Thoracic aorta (tissue), 2 donors: Measurements from ENCODE around the gene UTP4. TPM values are rescaled to one million over a fixed set of nuclear protein-coding genes. Genes with fewer than 3 reads are reported as not detected.
A peak's percentile ranks its signal among the peaks of the same experiment; 100 is the strongest.

Source experiments
- ATAC-seq: fragments of 150-250 bp; one replicate; pipeline ENCODE4 v1.8.0; 2017; ENCODE audit warnings: low read depth; ENCODE audit not compliant: insufficient number of reproducible peaks, low FRiP score
- DNase-seq: peaks from one replicate; pipeline ENCODE4 v3.0.0-alpha.2; 2020; ENCODE audit warnings: low spot score
- H3K27ac ChIP-seq, 2 donors: fragments of 200-600 bp; sonication (generic); 1 replicate in 1 of 2; 2 replicates in 1 of 2; pipeline ENCODE4 v1.5.1; 2016; ENCODE audit warnings: mild to moderate bottlenecking in 2 of 2, moderate library complexity in 2 of 2
- H3K27me3 ChIP-seq: fragments of 200-600 bp; sonication (generic); replicated peaks from 2 replicates; pipeline ENCODE4 v1.6.0; 2016; ENCODE audit warnings: mild to moderate bottlenecking; ENCODE audit not compliant: insufficient read depth
- H3K36me3 ChIP-seq: fragments of 200-600 bp; sonication (generic); one replicate; pipeline ENCODE4 v1.5.1; 2016
- H3K4me1 ChIP-seq, 2 donors: fragments of 200-600 bp; sonication (generic); 1 replicate in 1 of 2; 2 replicates in 1 of 2; pipeline versions ENCODE4 v1.5.1 to v1.6.0; 2016; ENCODE audit warnings: low read depth in 2 of 2, mild to moderate bottlenecking in 1 of 2; ENCODE audit not compliant: control insufficient read depth in 1 of 2
- H3K4me3 ChIP-seq: fragments of 200-600 bp; sonication (generic); 2 replicates; pipeline ENCODE4 v1.5.1; 2016; ENCODE audit warnings: mild to moderate bottlenecking
- H3K9me3 ChIP-seq: fragments of 200-600 bp; sonication (generic); 2 replicates; pipeline ENCODE4 v1.5.1; 2016
- CTCF ChIP-seq: fragments of 200-600 bp; sonication (generic); IDR thresholded peaks from one replicate; pipeline ENCODE4 v1.5.1; 2019; ENCODE audit warnings: antibody characterized with exemption
- total RNA-seq, 2 donors: library from RNA; depleted of rRNA; stranded (reverse); fragments of >200 nt; gene quantifications; one replicate each; pipeline versions ENCODE4 v1.1.0 to v1.2.3, GENCODE V29; 2016

UTP4 gene
- total RNA-seq, 2 donors from 2014 or later = 44.5 to 59.7 TPM

- Histone ChIP-seq H3K36me3 (peaks cover 41% of the 10 kb centered on the region), H3K27ac (no peak overlapping the region), H3K27me3 (no peaks in the 10 kb centered on the region), H3K9me3 (no peaks in the 10 kb centered on the region), H3K4me1 (no peaks in the 10 kb centered on the region), H3K4me3 (no peak overlapping the region)
- ATAC-seq (no peak), DNase-seq (no peak)
- TF ChIP-seq CTCF = no peak
Observed at GRCh38 chr16:69160192-69160591, 27.7 kb downstream of the UTP4 start.

GRCh38 chr16:69165584-69165983 lies 33.1 kb downstream of the UTP4 start:
- Histone ChIP-seq H3K4me3 (no peak overlapping the region), H3K36me3 (peaks cover 24% of the 10 kb centered on the region), H3K9me3 (no peaks in the 10 kb centered on the region), H3K27ac (no peak overlapping the region), H3K27me3 (no peaks in the 10 kb centered on the region), H3K4me1 (peaks cover under 1 to 9% of the 10 kb centered on the region in 2 donors)
- DNase-seq (no peak), ATAC-seq (no peak)
- TF ChIP-seq CTCF = no peak

- Histone ChIP-seq H3K9me3 (no peaks in the 10 kb centered on the region), H3K27ac (no peak overlapping the region), H3K27me3 (no peaks in the 10 kb centered on the region), H3K36me3 (peaks cover 18% of the 10 kb centered on the region), H3K4me3 (no peak overlapping the region), H3K4me1 (peaks cover 5 to 16% of the 10 kb centered on the region in 2 donors)
- no peak for ATAC-seq
- no peak for DNase-seq
- no peak for TF ChIP-seq CTCF
Observed at GRCh38 chr16:69166221-69166833, 33.9 kb downstream of the UTP4 start.

- no peak overlapping the region for H3K4me3 ChIP-seq
- peaks cover 6 to 25% of the 10 kb centered on the region in 2 donors for H3K4me1 ChIP-seq
- no peaks in the 10 kb centered on the region for H3K9me3 ChIP-seq
- ATAC-seq (no peak), DNase-seq (no peak)
- H3K27me3 ChIP-seq = no peaks in the 10 kb centered on the region
- H3K27ac ChIP-seq = no peak overlapping the region
- H3K36me3 ChIP-seq = peaks cover 13% of the 10 kb centered on the region
- no peak for TF ChIP-seq CTCF
Observed at GRCh38 chr16:69166946-69167930, 34.8 kb downstream of the UTP4 start.

- peak overlapping the region; percentile 84 to 91 for H3K27ac ChIP-seq
- H3K27me3 ChIP-seq = no peaks in the 10 kb centered on the region
- peaks cover 17 to 40% of the 10 kb centered on the region in 2 donors for H3K4me1 ChIP-seq
- H3K9me3 ChIP-seq = no peaks in the 10 kb centered on the region
- no peak overlapping the region for H3K4me3 ChIP-seq
- no peak for DNase-seq
- ATAC-seq = no peak
- TF ChIP-seq CTCF = no peak
- peaks cover 7% of the 10 kb centered on the region for H3K36me3 ChIP-seq
Observed at GRCh38 chr16:69169051-69169450, 36.6 kb downstream of the UTP4 start.
